GM21367 (cell line): ENCODE data around the gene ZNF528.

Source experiments
- ATAC-seq: cut with Tn5 transposase; IDR thresholded peaks from one replicate; pipeline ENCODE4 v1.9.1; 2021; ENCODE audit not compliant: unreplicated experiment

Gene ZNF528

GRCh38 chr19:52397310-52398080 lies at the start of gene ZNF528:
TSS of gene ZNF528 (plus strand) at chr19:52397849. CDS start at chr19:52402014, 4,165 bp downstream.
- ATAC-seq, result no peak

- ATAC-seq, result no peak
Measured at GRCh38 chr19:52351512-52351911, 46.1 kb upstream of the ZNF528 start.

- ATAC-seq, result no peak
Measured at GRCh38 chr19:52366414-52366824, 31.2 kb upstream of the ZNF528 start.

GRCh38 chr19:52369559-52370340 lies 27.9 kb upstream of the ZNF528 start, which contains the start of gene ZNF880:
TSS of gene ZNF880 (plus strand) at chr19:52369923. CDS start at chr19:52369966, 43 bp downstream.
- ATAC-seq, result no peak

- ATAC-seq, result no peak
Measured at GRCh38 chr19:52370341-52370710, 27.3 kb upstream of the ZNF528 start.

GRCh38 chr19:52391135-52391534 lies 6.5 kb upstream of the ZNF528 start:
- no peak for ATAC-seq

GRCh38 chr19:52398081-52398441 lies 412 bp downstream of the ZNF528 start:
- no peak for ATAC-seq

GRCh38 chr19:52410276-52410675 lies 12.6 kb downstream of the ZNF528 start:
- ATAC-seq, result no peak

GRCh38 chr19:52415711-52416110 lies 18.1 kb downstream of the ZNF528 start:
- no peak for ATAC-seq

- ATAC-seq, result no peak
Measured at GRCh38 chr19:52428937-52429336, 31.3 kb downstream of the ZNF528 start, which contains the start of gene ZNF534. TSS of gene ZNF534 (plus strand) at chr19:52429148. CDS start at chr19:52431475, 2,327 bp downstream.

- no peak for ATAC-seq
Measured at GRCh38 chr19:52442179-52442578, 44.5 kb downstream of the ZNF528 start.

- ATAC-seq, result no peak
Measured at GRCh38 chr19:52444506-52444905, 46.9 kb downstream of the ZNF528 start.

- no peak for ATAC-seq
Measured at GRCh38 chr19:52451241-52451640, 53.6 kb downstream of the ZNF528 start.

GRCh38 chr19:52453324-52454094 lies 55.9 kb downstream of the ZNF528 start, which contains the start of gene ZNF578:
TSS of gene ZNF578 (plus strand) at chr19:52453553. CDS start at chr19:52501846, 48,293 bp downstream.
- no peak for ATAC-seq

GRCh38 chr19:52464798-52465470 lies 67.3 kb downstream of the ZNF528 start:
- ATAC-seq, result no peak
